Measurements from ENCODE around the gene HMBS.

The HMBS gene

GRCh38 chr11:119047205-119047604, 37.5 kb upstream of the HMBS start:
- no peak for TF ChIP-seq CTCF (IDR thresholded peaks at IDR 0.05; ENCODE audit: low read depth, low read length, missing control alignments)
- H3K4me3 ChIP-seq (replicated peaks; ENCODE audit: low read depth, low read length): no peak overlapping the region
- no peak for DNase-seq (ENCODE audit: extremely low read depth, low read depth)

- H3K4me3 ChIP-seq (replicated peaks; ENCODE audit: low read depth, low read length): no peak overlapping the region
- no peak for DNase-seq (ENCODE audit: extremely low read depth, low read depth)
- no peak for TF ChIP-seq CTCF (IDR thresholded peaks at IDR 0.05; ENCODE audit: low read depth, low read length, missing control alignments)
Measured at GRCh38 chr11:119048644-119049043, 36.0 kb upstream of the HMBS start.

GRCh38 chr11:119049081-119049480, 35.6 kb upstream of the HMBS start:
- no peak for DNase-seq (ENCODE audit: extremely low read depth, low read depth)
- TF ChIP-seq CTCF (IDR thresholded peaks at IDR 0.05; ENCODE audit: low read depth, low read length, missing control alignments): no peak
- no peak overlapping the region for H3K4me3 ChIP-seq (replicated peaks; ENCODE audit: low read depth, low read length)

GRCh38 chr11:119051440-119052162, 33.1 kb upstream of the HMBS start:
- no peak overlapping the region for H3K4me3 ChIP-seq (replicated peaks; ENCODE audit: low read depth, low read length)
- DNase-seq (ENCODE audit: extremely low read depth, low read depth): no peak
- no peak for TF ChIP-seq CTCF (IDR thresholded peaks at IDR 0.05; ENCODE audit: low read depth, low read length, missing control alignments)

GRCh38 chr11:119052163-119052814, 32.4 kb upstream of the HMBS start:
- no peak for TF ChIP-seq CTCF (IDR thresholded peaks at IDR 0.05; ENCODE audit: low read depth, low read length, missing control alignments)
- DNase-seq (ENCODE audit: extremely low read depth, low read depth): no peak
- no peak overlapping the region for H3K4me3 ChIP-seq (replicated peaks; ENCODE audit: low read depth, low read length)

GRCh38 chr11:119054418-119054817, 30.3 kb upstream of the HMBS start:
- no peak for TF ChIP-seq CTCF (IDR thresholded peaks at IDR 0.05; ENCODE audit: low read depth, low read length, missing control alignments)
- H3K4me3 ChIP-seq (replicated peaks; ENCODE audit: low read depth, low read length): no peak overlapping the region
- no peak for DNase-seq (ENCODE audit: extremely low read depth, low read depth)

All from HFF-Myc (cell line).